ENCODE results near the gene LGALS14.

DNA sequence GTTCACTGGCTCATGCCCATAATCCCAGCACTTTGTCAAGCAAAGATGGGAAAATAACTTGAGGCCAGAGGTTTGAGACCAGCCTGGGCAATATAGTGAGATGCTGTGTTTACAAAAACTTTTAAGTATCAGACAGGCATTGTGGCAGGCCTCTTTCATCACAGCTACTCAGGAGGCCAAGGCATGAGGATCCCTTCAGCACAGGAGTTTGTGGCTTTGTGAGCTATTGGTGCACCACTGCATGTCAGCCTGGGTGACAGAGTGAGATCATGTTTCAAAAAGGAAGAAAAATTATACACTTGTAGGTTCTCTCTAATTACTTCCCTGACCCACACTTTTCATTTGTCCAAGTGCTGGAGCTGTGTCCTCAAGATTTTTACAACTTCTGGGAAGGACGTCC, 11.5 kb upstream of the LGALS14 start:
- TF ChIP-seq EZH2 (IDR thresholded peaks at IDR 0.05), result no peak
- TF ChIP-seq POLR2AphosphoS5 (IDR thresholded peaks at IDR 0.05; ENCODE audit: borderline replicate concordance, low read depth, low read length), result no peak
